Measurements from ENCODE around the gene CUTA.

DNA sequence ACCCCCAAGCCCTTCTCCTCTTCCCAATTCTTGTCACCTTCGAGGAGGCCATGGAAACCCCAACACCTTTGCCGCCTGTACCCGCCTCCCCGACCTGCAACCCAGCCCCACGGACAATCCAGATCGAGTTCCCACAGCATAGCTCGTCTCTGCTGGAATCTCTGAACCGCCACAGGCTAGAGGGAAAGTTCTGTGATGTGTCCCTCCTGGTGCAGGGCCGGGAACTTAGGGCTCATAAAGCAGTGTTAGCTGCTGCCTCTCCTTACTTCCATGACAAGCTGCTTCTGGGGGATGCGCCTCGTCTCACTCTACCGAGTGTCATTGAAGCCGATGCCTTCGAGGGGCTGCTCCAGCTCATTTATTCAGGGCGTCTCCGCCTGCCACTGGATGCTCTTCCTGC is 37.1 kb upstream of the CUTA start:
- TF ChIP-seq, protein P1, sequence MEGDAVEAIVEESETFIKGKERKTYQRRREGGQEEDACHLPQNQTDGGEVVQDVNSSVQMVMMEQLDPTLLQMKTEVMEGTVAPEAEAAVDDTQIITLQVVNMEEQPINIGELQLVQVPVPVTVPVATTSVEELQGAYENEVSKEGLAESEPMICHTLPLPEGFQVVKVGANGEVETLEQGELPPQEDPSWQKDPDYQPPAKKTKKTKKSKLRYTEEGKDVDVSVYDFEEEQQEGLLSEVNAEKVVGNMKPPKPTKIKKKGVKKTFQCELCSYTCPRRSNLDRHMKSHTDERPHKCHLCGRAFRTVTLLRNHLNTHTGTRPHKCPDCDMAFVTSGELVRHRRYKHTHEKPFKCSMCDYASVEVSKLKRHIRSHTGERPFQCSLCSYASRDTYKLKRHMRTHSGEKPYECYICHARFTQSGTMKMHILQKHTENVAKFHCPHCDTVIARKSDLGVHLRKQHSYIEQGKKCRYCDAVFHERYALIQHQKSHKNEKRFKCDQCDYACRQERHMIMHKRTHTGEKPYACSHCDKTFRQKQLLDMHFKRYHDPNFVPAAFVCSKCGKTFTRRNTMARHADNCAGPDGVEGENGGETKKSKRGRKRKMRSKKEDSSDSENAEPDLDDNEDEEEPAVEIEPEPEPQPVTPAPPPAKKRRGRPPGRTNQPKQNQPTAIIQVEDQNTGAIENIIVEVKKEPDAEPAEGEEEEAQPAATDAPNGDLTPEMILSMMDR (IDR thresholded peaks at IDR 0.05) = no peak
- no peak for TF ChIP-seq POLR2A (IDR thresholded peaks at IDR 0.05)
- no peak for TF ChIP-seq POLR2AphosphoS5 (IDR thresholded peaks at IDR 0.05)
